ENCODE results near the gene TRPM6.

TRPM6 gene

GRCh38 chr9:74760031-74760700, 127.6 kb downstream of the TRPM6 start:
- H3K9me3 ChIP-seq (ENCODE audit: insufficient read depth, low read length, severe bottlenecking) = no peaks in the 10 kb centered on the region
- H3K4me1 ChIP-seq (ENCODE audit: insufficient read depth, low read length) = no peaks in the 10 kb centered on the region
- H3K79me2 ChIP-seq (ENCODE audit: insufficient read depth, low read length) = no peaks in the 10 kb centered on the region
- H4K20me1 ChIP-seq (ENCODE audit: insufficient read depth, low read length) = no peaks in the 10 kb centered on the region
- no peaks in the 10 kb centered on the region for H3K27me3 ChIP-seq (ENCODE audit: insufficient read depth, low read length, poor library complexity)
- no peaks in the 10 kb centered on the region for H3K36me3 ChIP-seq (ENCODE audit: insufficient read depth, low read length)
- no peak overlapping the region for H3K9ac ChIP-seq (ENCODE audit: low read depth, low read length)
- no peak overlapping the region for H3K27ac ChIP-seq (ENCODE audit: low read length)
- H3K4me2 ChIP-seq (ENCODE audit: insufficient read depth, low read length) = no peak overlapping the region
- H2AFZ ChIP-seq (ENCODE audit: low read depth, low read length) = no peak overlapping the region
- no peak for TF ChIP-seq EZH2 (IDR thresholded peaks at IDR 0.05; ENCODE audit: borderline replicate concordance, low read depth, low read length, severe bottlenecking)
- TF ChIP-seq, protein P1, sequence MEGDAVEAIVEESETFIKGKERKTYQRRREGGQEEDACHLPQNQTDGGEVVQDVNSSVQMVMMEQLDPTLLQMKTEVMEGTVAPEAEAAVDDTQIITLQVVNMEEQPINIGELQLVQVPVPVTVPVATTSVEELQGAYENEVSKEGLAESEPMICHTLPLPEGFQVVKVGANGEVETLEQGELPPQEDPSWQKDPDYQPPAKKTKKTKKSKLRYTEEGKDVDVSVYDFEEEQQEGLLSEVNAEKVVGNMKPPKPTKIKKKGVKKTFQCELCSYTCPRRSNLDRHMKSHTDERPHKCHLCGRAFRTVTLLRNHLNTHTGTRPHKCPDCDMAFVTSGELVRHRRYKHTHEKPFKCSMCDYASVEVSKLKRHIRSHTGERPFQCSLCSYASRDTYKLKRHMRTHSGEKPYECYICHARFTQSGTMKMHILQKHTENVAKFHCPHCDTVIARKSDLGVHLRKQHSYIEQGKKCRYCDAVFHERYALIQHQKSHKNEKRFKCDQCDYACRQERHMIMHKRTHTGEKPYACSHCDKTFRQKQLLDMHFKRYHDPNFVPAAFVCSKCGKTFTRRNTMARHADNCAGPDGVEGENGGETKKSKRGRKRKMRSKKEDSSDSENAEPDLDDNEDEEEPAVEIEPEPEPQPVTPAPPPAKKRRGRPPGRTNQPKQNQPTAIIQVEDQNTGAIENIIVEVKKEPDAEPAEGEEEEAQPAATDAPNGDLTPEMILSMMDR (IDR thresholded peaks at IDR 0.05; ENCODE audit: borderline replicate concordance, extremely low read depth, low read length, poor library complexity, severe bottlenecking) = no peak
- DNase-seq = no peak
- no peak overlapping the region for H3K4me3 ChIP-seq (ENCODE audit: low read depth in 1 of 2, low read length in 2 of 2)
- ATAC-seq (ENCODE audit: insufficient read depth, low read depth) = no peak

DNA sequence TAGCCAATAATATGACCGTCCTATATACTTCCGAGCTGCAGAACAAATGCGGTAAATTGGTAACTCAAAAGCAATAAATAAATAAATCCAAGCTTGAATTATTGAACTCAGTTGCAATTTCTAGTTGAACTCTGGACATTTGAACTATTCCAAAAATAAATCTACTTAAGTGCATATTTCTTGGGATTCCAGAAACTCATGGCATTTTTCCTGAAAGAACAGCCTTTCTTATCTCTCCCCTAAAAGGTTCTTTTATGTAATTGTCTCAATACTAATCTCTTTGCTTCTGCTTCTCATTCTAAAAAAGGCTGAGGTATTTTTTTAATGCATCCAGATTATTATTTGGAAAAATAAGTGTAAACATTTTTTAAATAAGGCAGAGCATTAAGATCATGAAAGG, 131.7 kb downstream of the TRPM6 start:
- Histone ChIP-seq H3K4me1 (ENCODE audit: insufficient read depth, low read length) (no peaks in the 10 kb centered on the region), H3K36me3 (ENCODE audit: insufficient read depth, low read length) (no peaks in the 10 kb centered on the region), H3K9ac (ENCODE audit: low read depth, low read length) (no peak overlapping the region), H4K20me1 (ENCODE audit: insufficient read depth, low read length) (no peaks in the 10 kb centered on the region), H3K9me3 (ENCODE audit: insufficient read depth, low read length, severe bottlenecking) (no peaks in the 10 kb centered on the region), H2AFZ (ENCODE audit: low read depth, low read length) (no peak overlapping the region), H3K4me2 (ENCODE audit: insufficient read depth, low read length) (no peak overlapping the region), H3K27ac (ENCODE audit: low read length) (no peak overlapping the region), H3K27me3 (ENCODE audit: insufficient read depth, low read length, poor library complexity) (no peaks in the 10 kb centered on the region), H3K79me2 (ENCODE audit: insufficient read depth, low read length) (no peaks in the 10 kb centered on the region), H3K4me3 (ENCODE audit: low read depth in 1 of 2, low read length in 2 of 2) (no peak overlapping the region)
- TF ChIP-seq, protein P1 (IDR thresholded peaks at IDR 0.05; ENCODE audit: borderline replicate concordance, extremely low read depth, low read length, poor library complexity, severe bottlenecking) = no peak
- no peak for TF ChIP-seq EZH2 (IDR thresholded peaks at IDR 0.05; ENCODE audit: borderline replicate concordance, low read depth, low read length, severe bottlenecking)
- ATAC-seq (ENCODE audit: insufficient read depth, low read depth) (no peak), DNase-seq (no peak)

GRCh38 chr9:74755355-74755754, 132.4 kb downstream of the TRPM6 start:
- H4K20me1 ChIP-seq (ENCODE audit: insufficient read depth, low read length) = no peaks in the 10 kb centered on the region
- no peak overlapping the region for H3K9ac ChIP-seq (ENCODE audit: low read depth, low read length)
- no peaks in the 10 kb centered on the region for H3K27me3 ChIP-seq (ENCODE audit: insufficient read depth, low read length, poor library complexity)
- H3K79me2 ChIP-seq (ENCODE audit: insufficient read depth, low read length) = no peaks in the 10 kb centered on the region
- ATAC-seq (ENCODE audit: insufficient read depth, low read depth) (no peak), DNase-seq (no peak)
- H3K36me3 ChIP-seq (ENCODE audit: insufficient read depth, low read length) = no peaks in the 10 kb centered on the region
- H3K9me3 ChIP-seq (ENCODE audit: insufficient read depth, low read length, severe bottlenecking) = no peaks in the 10 kb centered on the region
- H3K4me1 ChIP-seq (ENCODE audit: insufficient read depth, low read length) = no peaks in the 10 kb centered on the region
- no peak for TF ChIP-seq EZH2 (IDR thresholded peaks at IDR 0.05; ENCODE audit: borderline replicate concordance, low read depth, low read length, severe bottlenecking)
- TF ChIP-seq, protein P1 (IDR thresholded peaks at IDR 0.05; ENCODE audit: borderline replicate concordance, extremely low read depth, low read length, poor library complexity, severe bottlenecking) = no peak
- H2AFZ ChIP-seq (ENCODE audit: low read depth, low read length) = no peak overlapping the region
- H3K4me3 ChIP-seq (ENCODE audit: low read depth in 1 of 2, low read length in 2 of 2) = no peak overlapping the region
- H3K4me2 ChIP-seq (ENCODE audit: insufficient read depth, low read length) = no peak overlapping the region
- H3K27ac ChIP-seq (ENCODE audit: low read length) = no peak overlapping the region
